B cell (primary cell): ENCODE data around the gene IFT52.

Source experiments
- CTCF ChIP-seq: fragments of 200-600 bp; IDR thresholded peaks from one replicate; pipeline ENCODE4 v1.8.0; 2022; ENCODE audit warnings: antibody characterized with exemption, mild to moderate bottlenecking
- EZH2 ChIP-seq: IDR thresholded peaks from 2 replicates; pipeline ENCODE4 v1.6.1; 2012; ENCODE audit warnings: borderline replicate concordance, low read depth, mild to moderate bottlenecking, moderate library complexity, low read length; ENCODE audit not compliant: insufficient read depth, poor library complexity, severe bottlenecking

- TF ChIP-seq CTCF (no peak), EZH2 (no peak)
These were observed 23.3 kb upstream of the IFT52 start for GRCh38 chr20:43567477-43567876.
